Measurements from ENCODE around the gene ATP2C2.
"Not testable (repeated sequence)": the region's sequence is repeated elsewhere in the genome, so short reads cannot be mapped to it uniquely, and the experiment has no call there.

The ATP2C2 gene, protein sequence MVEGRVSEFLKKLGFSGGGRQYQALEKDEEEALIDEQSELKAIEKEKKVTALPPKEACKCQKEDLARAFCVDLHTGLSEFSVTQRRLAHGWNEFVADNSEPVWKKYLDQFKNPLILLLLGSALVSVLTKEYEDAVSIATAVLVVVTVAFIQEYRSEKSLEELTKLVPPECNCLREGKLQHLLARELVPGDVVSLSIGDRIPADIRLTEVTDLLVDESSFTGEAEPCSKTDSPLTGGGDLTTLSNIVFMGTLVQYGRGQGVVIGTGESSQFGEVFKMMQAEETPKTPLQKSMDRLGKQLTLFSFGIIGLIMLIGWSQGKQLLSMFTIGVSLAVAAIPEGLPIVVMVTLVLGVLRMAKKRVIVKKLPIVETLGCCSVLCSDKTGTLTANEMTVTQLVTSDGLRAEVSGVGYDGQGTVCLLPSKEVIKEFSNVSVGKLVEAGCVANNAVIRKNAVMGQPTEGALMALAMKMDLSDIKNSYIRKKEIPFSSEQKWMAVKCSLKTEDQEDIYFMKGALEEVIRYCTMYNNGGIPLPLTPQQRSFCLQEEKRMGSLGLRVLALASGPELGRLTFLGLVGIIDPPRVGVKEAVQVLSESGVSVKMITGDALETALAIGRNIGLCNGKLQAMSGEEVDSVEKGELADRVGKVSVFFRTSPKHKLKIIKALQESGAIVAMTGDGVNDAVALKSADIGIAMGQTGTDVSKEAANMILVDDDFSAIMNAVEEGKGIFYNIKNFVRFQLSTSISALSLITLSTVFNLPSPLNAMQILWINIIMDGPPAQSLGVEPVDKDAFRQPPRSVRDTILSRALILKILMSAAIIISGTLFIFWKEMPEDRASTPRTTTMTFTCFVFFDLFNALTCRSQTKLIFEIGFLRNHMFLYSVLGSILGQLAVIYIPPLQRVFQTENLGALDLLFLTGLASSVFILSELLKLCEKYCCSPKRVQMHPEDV

DNA sequence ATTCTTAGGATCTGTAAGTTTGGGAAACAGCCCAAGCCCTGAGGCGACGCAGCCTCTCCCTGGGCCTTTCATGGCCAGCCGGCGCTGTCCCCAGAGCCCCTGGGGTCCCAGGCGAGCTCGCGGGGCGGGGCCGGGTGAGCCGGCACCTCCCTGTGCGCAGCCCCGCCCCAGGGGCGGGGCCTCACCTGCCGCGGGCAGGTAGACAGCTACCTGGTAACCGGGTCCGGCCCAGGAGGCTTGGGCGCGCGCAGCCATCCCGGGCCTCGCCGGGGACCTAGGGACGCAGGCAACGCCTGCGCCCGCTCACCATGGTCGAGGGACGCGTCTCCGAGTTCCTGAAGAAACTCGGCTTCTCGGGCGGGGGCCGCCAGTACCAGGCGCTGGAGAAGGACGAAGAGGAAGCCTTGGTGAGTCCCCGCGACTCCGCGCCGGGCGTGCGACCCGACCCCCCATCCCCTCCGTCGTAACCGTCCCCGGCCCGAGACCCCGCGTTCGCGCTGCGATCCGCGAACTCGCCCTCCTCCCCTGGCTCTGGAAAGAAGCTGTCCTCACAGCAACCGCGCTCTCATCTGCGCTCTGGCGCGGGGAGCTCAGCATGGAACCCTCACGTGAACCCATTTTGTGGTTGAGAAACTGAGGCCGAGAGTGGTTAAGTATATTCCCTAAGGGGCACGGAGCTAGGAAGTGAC, at the start of gene ATP2C2:
ATP2C2 (plus strand) TSS at position 231 of the 689 bp plus-strand sequence; CDS start at position 309, 78 bp downstream.
- no peak for DNase-seq

DNA sequence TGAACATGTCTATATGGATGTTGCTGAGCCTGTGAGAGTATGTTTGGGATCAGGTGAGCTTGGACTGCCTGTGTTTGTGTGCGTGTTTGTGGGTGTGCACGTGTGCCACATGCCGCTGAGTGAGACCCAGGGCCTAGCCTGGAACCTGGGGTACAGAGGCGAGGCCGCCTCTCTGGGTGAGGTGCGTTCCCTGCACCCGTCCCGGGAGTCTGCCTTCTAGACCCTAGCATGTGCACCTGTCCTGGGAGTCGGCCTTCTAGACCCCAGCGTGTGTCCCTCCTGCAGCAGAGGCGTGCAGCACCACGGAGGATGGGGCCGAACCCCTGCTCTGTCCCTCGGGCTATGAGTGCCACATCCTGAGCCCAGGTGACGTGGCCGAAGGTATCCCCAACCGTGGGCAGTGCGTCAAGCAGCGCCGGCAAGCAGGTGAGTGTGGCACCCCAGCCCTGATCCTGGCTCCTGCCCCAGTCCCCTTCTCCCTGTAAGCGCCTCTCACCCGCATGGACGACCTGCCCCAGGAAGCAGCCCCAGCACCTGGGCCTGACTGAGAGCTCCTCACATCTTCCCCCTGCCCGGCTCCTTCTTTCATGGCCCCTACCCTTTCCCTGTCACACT, 49.1 kb upstream of the ATP2C2 start:
- no peak for DNase-seq

DNA sequence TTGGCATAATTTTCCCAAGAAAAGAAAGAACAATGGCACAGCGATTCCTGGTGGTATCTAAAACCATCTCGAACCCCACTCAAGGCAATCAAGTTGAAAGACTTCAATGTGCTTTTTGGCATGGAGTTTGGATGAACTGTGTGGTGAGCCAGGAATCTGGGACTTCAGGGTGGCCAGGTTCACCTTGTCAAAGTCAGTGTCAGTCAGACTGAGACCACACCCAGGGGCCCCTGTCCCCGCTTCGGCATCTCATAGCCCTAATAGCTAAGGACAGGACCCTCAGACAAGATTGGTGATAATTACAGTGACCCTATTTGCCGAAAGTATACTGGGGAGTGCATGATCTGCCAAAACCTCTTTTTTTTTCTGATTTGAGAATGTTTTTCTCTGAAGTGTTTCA, 47.8 kb upstream of the ATP2C2 start:
- no peak for DNase-seq

DNA sequence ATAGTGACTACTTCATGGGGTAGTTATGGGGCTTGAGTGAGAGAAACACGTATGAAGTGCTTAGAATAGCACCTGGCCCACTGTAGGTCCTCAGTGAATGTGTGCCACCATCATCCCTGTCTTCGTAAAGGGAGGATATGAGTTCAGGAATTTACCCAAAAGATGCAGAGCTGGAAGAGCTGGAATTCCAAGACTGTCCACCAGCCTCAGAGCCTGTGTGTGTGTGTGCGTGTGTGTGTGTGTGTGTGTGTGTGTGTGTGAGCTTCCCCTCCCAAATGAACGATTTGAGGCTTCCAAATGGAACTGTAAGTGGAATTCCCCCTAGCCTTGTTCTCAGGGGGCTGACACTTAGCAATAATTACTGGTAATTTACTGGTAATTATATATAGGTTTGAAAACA, 46.4 kb upstream of the ATP2C2 start:
- no peak for DNase-seq

DNA sequence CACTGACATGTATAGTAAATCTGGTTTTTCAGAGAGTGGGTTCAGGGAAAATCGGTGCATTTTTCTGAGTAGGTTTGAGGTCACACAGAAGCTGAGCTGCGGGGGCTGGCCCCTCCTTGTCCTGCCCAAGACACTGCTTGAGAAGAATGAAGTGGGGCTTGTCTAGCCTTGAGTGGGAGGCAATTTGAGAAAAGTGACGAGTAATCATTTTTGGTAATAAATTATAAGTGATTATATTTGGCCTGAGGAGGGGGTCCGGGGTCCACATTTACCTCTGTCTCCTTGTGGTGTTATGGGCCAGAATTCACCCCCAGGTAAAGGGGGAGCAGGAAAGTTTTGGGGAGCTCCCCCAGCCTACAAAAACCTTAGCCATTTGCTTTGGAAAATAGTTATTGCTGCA, 45.6 kb upstream of the ATP2C2 start:
- no peak for DNase-seq

DNA sequence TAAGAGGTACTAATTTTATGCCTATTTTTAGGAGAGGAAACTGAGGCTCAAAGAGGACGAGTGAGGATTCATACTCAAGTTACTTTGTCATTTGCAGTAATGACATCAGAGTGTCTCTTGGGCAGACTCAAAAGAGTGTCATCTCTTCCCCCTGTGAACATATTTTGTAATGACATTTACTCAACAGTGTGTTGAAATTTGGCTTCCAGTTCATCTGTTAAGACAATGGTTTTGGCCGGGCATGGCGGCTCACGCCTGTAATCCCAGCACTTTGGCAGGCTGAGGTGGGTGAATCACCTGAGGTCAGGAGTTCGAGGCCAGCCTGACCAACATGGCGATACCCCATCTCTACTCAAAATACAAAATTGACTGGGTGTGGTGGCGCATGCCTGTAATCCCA, 44.7 kb upstream of the ATP2C2 start:
- DNase-seq, result no peak

DNA sequence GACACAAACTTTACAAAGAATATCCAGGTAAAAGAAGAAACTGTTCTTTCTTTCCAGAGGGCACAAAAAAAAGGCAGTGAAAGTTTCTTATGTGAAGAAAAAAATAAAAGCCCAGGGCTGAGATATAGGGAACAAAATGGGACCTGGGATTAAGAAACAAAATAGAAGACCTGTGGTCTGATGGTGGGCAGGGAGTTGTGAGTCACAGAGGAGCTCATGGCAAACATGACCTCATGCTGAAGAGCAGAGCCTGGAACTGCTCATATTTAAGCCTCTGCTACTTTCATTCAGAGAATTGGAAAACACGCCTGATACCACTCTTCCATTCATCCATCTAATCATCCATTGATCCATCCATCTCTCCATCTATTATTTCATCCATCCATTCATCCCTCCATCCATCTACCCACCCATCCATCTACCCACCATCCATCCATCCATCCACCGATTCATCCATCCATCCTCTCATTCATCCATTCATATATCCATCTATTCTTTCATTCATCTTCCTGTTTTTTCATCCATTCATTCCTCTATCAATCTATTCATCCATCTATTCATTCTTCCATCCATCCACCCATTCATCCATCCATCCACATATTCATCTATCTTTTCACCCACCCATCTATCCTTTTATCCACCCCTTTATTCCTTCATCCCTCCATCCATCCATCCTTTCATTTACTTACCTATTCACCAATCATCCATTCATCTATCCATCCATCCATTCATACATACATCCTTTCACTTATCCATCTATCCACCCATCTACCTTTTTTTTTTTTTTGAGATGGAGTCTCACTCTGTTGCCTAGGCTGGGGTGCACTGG, 43.7 kb upstream of the ATP2C2 start:
- no peak for DNase-seq

DNA sequence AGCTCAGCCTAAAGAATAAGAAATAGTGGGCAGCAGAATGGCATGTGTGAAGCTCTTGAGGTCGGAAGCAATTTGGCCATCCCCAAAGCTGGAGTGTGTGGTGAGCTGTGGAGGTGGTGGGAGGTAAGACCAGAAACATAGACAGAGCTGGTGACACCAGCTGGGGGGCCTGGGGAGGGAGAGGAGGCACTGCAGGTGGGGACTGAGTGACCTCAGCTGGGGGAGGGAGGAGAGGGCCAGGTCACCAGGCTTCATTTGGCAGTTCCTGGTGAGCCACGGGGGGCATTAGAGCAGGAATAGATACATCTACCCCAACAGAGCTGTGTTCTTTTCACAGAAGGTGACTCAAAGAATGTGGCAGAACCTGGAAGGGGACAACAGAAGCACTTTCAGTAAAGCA, 41.8 kb upstream of the ATP2C2 start:
- DNase-seq, result no peak

DNA sequence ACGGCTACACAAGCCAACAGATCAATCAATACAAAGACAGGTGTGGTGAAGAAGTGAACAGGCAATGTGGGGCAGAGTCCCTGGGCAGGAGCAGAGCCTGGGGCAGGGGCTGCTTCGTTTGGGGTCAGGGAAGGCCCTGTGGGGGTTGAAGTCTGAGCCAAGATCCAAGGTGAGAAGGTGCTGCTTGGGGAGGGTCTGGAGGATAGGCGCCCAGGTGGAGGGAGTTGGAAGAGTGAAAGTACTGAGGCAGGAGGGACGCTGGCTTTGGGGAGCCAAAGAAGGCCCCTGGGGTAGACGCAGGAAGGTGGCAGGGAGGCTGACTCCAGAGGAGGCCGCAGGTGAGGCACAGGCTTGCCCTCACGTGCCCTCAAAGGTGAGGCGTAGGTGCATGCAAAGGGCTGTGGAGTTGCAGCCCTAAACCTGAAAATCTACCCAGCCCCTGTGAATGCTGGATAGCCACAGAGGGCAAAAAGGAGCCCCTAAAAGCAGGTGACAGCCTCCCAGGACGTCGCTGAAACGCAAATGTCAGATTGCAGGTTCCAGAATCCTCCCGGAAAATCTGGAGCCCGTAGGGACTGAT, 40.3 kb upstream of the ATP2C2 start:
- DNase-seq, result no peak

DNA sequence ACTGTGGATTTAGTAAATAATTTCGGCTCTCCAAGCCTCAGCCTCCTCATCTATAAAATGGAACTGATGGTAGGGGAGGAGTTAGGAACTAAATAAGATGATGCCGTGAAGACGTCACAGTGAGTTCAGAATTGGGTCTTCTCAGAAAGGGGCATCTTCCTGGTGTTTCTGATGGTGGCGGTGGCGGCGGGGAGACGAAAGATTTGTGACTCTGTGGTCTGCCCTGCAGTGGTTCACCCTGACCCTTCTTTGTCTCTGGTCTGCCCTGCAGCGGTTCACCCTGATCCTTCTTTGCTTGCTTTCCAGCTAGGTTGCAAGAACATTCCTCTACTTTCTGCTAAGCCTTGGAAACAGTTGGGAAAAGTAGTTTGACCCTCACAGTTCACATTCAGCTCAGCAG, 39.3 kb upstream of the ATP2C2 start:
- DNase-seq, result no peak

DNA sequence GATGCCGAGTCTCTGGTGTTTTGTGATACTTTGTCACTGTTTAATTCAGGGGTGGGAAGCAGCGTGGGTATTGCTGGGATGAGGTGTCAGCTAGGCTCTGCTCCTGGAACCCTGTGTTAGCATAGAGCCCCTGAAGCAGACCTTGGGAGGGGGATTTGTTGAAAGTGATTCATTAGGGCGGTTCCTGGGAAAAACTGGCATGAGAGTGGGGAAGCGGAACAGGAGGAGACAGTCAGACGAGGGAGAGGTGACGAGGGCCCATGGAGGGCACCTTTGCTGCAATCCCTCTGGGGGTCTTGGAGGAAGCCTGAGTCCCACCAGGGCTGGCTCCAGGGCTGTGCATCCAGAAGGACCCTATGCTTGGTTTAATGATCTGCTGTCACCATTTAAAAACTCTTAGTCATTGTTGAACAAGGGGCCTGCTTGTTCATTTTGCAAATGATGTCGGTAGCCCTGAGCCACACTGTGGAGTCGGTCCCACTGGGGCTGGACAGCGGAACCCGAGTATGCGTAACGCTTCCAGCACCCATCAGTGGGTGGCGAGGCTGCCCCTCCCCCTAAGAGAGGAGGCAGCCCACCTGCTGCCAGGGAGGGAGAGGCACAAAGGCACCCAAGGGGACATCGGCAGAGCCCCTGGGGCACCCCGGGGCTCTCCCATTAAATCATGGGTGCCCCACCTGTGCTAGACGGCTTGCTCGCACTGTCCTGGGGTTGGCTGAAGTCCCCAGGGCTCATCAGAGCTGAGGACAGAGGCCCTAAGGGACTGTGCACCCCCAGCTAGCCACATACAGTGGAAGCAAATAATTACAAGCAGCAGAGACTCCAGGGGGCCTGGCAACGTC, 38.3 kb upstream of the ATP2C2 start:
- DNase-seq, result no peak

DNA sequence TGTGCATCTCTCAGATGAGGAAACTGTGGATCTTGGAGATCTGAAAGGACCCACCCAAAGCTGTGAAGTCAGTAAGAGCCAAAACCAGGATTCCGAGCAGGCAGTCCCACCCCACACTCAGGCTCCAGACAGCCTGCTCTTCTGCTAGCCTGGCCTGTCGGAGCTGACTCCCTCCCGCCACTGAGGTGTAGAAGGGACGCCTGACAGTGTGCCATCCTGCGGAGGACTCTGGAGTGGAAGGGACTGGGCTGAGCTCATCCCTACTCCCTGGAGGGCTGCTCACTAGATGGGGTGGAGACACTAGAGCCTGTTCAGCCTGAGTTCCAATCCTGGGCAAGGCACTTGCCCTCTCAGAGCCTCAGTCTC, 37.7 kb upstream of the ATP2C2 start:
- no peak for DNase-seq

DNA sequence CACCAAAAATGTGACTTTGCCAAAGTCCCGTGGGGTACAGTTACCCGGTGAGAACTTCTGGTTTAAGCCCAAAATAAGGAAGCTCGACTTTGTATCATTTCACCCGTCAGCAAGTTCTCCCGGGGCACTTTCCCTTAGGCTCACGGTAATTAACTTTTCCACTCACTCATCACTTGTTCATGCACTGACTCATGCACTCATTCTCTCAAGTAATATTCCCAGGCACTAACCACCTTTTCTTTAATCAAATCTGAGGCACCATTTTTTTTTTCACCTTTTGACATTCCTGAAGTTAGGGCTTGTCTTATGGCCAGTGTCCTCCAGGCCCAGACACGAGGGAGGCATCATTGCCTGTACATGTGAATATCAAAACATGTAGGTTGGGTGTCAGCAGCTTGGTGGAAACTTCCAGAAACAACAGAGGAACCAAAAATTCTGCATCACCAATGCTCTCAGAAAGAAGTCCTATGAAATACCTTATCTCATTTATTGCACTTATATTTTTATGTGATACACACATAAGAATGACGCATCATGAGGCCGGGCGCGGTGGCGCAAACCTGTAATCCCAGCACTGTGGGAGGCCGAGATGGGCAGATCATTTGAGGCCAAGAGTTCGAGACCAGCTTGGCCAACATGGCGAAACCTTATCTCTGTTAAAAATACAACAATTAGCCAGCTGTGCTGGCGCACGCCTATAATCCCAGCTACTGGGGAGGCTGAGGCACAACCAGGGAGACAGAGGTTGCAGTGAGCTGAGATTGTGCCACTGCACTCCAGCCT, 36.1 kb upstream of the ATP2C2 start:
- DNase-seq, result no peak

DNA sequence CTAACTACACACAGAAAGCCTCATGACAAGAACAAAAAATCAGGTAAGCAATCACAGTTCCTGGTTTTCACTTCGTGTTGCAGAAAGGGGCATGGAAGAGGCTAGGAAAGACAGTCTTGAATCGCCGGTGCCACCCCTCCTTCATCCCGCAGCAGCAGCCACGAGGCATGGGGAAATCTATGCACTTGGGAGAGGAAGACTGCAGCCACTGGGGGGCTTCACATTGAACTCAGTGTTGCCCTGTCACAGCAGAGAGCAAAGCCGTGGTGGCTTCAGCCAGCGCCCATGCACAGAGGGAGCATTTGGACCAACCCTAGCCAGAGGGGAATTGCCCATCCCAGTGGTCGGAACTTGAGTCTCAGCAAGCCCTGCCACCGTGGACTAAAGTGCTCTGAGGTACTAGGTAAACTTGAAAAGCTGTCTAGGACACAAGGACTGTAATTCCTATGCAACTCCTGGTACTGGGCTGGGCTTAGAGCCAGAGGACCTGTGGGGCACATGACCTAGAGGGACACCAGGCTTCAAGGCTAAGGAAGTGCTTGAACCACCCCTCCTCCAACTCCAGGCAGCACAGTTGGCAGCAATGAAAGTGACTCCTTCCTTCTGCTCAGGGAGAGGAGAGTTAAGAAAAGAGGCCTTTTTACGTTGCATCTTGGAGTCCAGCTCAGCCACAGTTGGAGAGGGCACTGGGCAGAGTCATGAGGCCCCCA, 35.2 kb upstream of the ATP2C2 start:
- DNase-seq, result no peak

DNA sequence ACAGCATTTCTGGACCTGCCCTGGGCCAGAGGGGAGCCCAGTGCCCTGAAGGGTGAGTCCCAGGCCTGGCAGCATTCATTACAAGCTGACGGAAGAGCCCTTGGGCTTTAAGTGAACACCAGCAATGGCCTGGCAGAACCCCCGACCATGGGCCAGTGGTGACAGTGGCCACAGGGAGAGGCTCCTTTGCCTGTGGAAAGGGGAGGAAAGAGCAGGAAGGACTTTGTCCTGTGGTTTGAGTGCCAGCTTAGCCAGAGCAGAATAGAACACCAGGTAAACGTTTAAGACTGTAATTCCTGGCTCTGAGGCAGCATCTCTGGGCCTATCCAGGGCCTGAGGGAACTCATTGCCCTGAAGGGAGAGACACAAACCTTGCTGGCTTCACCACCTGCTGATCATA, 34.3 kb upstream of the ATP2C2 start:
- DNase-seq, result no peak

DNA sequence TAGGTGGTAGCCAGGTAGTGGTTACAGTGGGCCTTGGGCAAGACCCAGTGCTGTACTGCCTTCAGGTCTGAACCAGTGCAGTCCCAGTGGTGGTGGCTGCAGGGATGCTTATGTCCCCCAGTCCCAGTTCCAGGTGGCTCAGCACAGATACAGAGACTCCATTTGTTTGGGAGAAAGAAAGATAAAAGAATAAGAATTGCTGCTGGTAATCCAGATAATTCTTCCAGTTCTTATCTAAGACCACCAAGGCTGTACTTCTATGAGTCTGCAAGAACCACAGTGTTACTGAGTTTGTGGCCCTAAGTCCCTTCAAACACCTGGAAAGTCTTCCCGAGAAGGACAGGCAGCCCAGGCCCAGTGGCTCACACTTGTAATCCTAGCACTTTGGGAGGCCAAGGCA, 33.9 kb upstream of the ATP2C2 start:
- DNase-seq, result no peak

DNA sequence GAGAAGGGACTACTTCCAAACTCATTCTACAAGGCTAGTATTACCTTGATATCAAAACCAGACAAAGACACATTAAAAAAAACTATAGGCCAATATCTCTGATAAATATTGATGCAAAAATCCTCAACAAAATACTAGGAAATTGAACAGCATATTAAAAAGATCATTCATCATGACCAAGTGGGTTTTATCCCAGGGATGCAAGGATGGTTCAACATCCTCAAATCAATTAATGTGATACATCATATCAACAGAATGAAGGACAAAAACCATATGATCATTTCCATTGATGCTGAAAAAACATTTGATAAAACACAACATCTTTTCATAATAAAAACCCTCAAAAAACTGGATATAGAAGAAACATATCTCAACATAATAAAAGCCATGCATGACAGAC, 31.1 kb upstream of the ATP2C2 start:
- DNase-seq, result not testable (repeated sequence)

DNA sequence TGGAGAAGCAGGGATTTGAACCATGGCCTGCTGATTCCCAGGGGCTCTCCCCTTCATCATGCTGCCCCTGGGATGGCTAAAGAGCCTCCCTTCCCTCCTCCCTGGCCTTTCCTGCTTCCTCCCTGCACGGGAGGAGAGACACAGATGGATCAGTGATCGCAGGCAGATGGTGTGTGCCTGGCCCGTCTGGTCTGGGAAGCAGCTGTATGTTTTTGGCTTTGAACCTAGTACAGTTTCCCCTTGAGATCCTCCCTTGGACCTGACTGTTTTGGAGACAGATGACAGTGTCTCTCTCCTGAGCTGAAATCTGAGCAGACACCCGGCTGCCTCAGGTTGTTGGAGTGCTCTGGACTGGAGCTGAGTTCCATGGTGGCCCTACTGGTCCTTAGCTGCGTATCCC, 29.0 kb upstream of the ATP2C2 start:
- DNase-seq, result no peak

DNA sequence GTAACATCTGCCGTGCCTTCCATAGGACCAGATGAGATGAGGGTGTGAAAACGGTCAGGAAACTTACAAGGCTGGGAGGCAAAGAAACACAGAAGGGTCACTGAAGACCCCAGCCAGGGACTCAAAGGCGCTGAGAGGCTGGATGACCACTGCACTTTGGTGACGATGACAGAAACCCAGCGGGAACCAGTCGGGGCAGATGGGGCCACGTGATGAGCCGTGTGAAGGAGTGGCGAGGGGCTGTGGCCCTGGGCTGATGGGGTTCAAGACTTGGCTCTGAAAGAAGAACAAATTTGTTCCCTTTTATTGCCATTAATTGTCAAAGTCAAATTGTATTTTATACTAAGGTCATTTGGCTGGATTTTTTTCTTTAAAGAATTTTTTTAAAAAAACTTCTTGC, 28.6 kb upstream of the ATP2C2 start:
- no peak for DNase-seq
